Measurements from ENCODE around the gene RPS16. TPM values are rescaled to one million over a fixed set of nuclear protein-coding genes. Genes with fewer than 3 reads are reported as not detected.

RPS16 gene
- total and polyA plus RNA-seq, 9 of the 15 experiments (the other 6 are each of a cell fraction or from before 2014, with no cell fraction given) = 82.6 to 3,671 (median 2,204) TPM

GRCh38 chr19:39411081-39411831 is 24.5 kb downstream of the RPS16 start (continued):
- 0 out of 2 replicates have a peak, but pooled peaks have one; percentile 18 for TF ChIP-seq ARID4B (CRISPR knock-in tag; IDR thresholded peaks at IDR 0.05)
- 0 out of 2 replicates have a peak, but pooled peaks have one; percentile 8 for TF ChIP-seq CREB1 (IDR thresholded peaks at IDR 0.05)
- no peak for TF ChIP-seq CREB1 (CRISPR knock-in tag; IDR thresholded peaks at IDR 0.05)
- TF ChIP-seq HDAC1 (IDR thresholded peaks at IDR 0.05) = 0 out of 4 replicates have a peak, but pooled peaks of 1 of the 2 experiments have one; percentile 4
- 0 out of 4 replicates have a peak, but pooled peaks of 1 of the 2 experiments have one; percentile 46 for TF ChIP-seq SIN3A (IDR thresholded peaks at IDR 0.05; ENCODE audit: borderline replicate concordance in 2 of 2, control insufficient read depth in 1 of 2, low read depth in 2 of 2, low read length in 2 of 2)
- TF ChIP-seq TCF3 (CRISPR knock-in tag; IDR thresholded peaks at IDR 0.05) = no peak
- TF ChIP-seq POLR2AphosphoS5 (IDR thresholded peaks at IDR 0.05; ENCODE audit: control insufficient read depth, insufficient read depth, low read depth, low read length) = peak; percentile 76
- 0 out of 4 replicates have a peak, but pooled peaks of 1 of the 2 experiments have one; percentile 54 for TF ChIP-seq UBTF (IDR thresholded peaks at IDR 0.05; ENCODE audit: borderline replicate concordance in 1 of 2, low read depth in 2 of 2, low read length in 2 of 2)
- no peak for TF ChIP-seq NFATC3 (IDR thresholded peaks at IDR 0.05)
- 0 out of 2 replicates have a peak, but pooled peaks have one; percentile 22 for TF ChIP-seq FOXJ2 (tag; IDR thresholded peaks at IDR 0.05)
- peak; percentile 73; the same call in 1 of the 2 replicates for TF ChIP-seq ZNF263 (CRISPR knock-in tag; IDR thresholded peaks at IDR 0.05; ENCODE audit: borderline replicate concordance)
- TF ChIP-seq NFIC (IDR thresholded peaks at IDR 0.05) = 0 out of 2 replicates have a peak, but pooled peaks have one; percentile 4
- TF ChIP-seq CREM (IDR thresholded peaks at IDR 0.05; ENCODE audit: low read depth) = 0 out of 2 replicates have a peak, but pooled peaks have one; percentile 12
- TF ChIP-seq ZNF431 (CRISPR knock-in tag; IDR thresholded peaks at IDR 0.05) = no peak
- peak; percentile 29 for TF ChIP-seq SMAD1 (IDR thresholded peaks at IDR 0.05; ENCODE audit: low read depth, low read length, partially characterized antibody)
- TF ChIP-seq ETS1 (conservative IDR thresholded peaks at IDR 0.05; ENCODE audit: control insufficient read depth, low read depth, low read length) = peak; percentile 65; the same call in 1 of the 2 replicates

Measured in K562 (cell line).